Loucy (cell line): ENCODE results near the gene WIZ.

ENCODE experiments used
- EZH2phosphoT487 ChIP-seq: fragments of 200-600 bp; IDR thresholded peaks from 2 replicates; pipeline ENCODE4 v1.6.1; 2018; ENCODE audit warnings: antibody characterized with exemption, mild to moderate bottlenecking, moderate library complexity, borderline replicate concordance
- TF ChIP-seq, protein P1 (sequence below): fragments of 200-600 bp; sonication (generic); conservative IDR thresholded peaks from 2 replicates; pipeline ENCODE4 v1.5.1; 2014; ENCODE audit warnings: mild to moderate bottlenecking, antibody characterized with exemption, low read length

DNA sequence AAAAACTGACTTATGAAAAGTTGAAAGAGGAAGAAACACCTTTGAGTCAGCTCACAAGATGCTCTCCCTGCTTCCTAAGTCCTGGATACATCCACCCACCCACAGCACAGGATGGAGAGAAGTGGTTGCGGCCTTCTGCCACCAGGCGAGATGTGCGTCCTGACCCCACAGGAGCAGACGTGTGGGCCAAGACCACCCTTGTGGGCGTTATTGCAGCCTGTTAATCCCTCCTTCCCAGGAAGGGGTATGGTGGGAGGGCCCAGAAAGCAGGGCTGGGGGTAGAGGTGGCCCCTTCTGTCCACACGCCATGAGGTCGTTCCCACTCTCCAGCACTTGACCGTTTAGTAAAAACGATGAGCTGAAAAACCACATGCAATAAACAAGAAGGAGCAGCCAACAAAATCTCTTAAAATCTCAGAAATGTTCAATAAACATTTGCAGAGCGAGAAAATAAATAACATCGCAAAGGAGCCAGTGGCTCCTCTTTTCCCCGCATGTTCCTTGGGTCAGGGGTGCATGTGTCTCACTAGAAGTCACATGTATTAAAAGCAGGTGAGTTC, 28.5 kb downstream of the WIZ start:
- TF ChIP-seq, protein P1, sequence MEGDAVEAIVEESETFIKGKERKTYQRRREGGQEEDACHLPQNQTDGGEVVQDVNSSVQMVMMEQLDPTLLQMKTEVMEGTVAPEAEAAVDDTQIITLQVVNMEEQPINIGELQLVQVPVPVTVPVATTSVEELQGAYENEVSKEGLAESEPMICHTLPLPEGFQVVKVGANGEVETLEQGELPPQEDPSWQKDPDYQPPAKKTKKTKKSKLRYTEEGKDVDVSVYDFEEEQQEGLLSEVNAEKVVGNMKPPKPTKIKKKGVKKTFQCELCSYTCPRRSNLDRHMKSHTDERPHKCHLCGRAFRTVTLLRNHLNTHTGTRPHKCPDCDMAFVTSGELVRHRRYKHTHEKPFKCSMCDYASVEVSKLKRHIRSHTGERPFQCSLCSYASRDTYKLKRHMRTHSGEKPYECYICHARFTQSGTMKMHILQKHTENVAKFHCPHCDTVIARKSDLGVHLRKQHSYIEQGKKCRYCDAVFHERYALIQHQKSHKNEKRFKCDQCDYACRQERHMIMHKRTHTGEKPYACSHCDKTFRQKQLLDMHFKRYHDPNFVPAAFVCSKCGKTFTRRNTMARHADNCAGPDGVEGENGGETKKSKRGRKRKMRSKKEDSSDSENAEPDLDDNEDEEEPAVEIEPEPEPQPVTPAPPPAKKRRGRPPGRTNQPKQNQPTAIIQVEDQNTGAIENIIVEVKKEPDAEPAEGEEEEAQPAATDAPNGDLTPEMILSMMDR, result no peak
- TF ChIP-seq EZH2phosphoT487, result no peak
